H7 (cell line): ENCODE measurements around the gene ALX4. TPM values are rescaled to one million over a fixed set of nuclear protein-coding genes. Genes with fewer than 3 reads are reported as not detected.

ENCODE experiments used
- DNase-seq: peaks from one replicate; pipeline ENCODE4 v3.0.0; 2012
- H3K27me3 ChIP-seq: 2 replicates; pipeline ENCODE4 v1.6.0; 2011; ENCODE audit warnings: mild to moderate bottlenecking, low read length; ENCODE audit not compliant: control insufficient read depth, insufficient read depth
- H3K36me3 ChIP-seq: replicated peaks from 2 replicates; pipeline ENCODE4 v1.5.1; 2011; ENCODE audit warnings: low read length; ENCODE audit not compliant: control insufficient read depth, insufficient read depth
- H3K4me3 ChIP-seq: 2 replicates; pipeline ENCODE4 v1.5.1; 2011; ENCODE audit warnings: low read depth, mild to moderate bottlenecking, control low read depth, low read length, moderate library complexity; ENCODE audit not compliant: insufficient read depth
- total RNA-seq: library from RNA; depleted of rRNA; stranded (reverse); fragments of >200 nt; shearing (Covaris generic); gene quantifications from 2 replicates; pipeline ENCODE4 v1.2.3, GENCODE V29; 2014

The ALX4 gene
- total RNA-seq, 1 experiment from 2014 or later: not detected

- H3K36me3 ChIP-seq: no peaks in the 10 kb centered on the region
- no peak for DNase-seq
- peaks cover 100% of the 10 kb centered on the region for H3K27me3 ChIP-seq
- no peak overlapping the region for H3K4me3 ChIP-seq
These were observed 4.8 kb upstream of the ALX4 start for GRCh38 chr11:44314733-44315132.

- no peaks in the 10 kb centered on the region for H3K36me3 ChIP-seq
- no peak overlapping the region for H3K4me3 ChIP-seq
- peaks cover 100% of the 10 kb centered on the region for H3K27me3 ChIP-seq
- peak; percentile 48 for DNase-seq
These were observed 4.0 kb upstream of the ALX4 start for GRCh38 chr11:44313761-44314489.

- peaks cover 100% of the 10 kb centered on the region for H3K27me3 ChIP-seq
- DNase-seq: peak; percentile 31
- no peak overlapping the region for H3K4me3 ChIP-seq
These were observed 2.9 kb upstream of the ALX4 start for GRCh38 chr11:44312876-44313275.

DNA sequence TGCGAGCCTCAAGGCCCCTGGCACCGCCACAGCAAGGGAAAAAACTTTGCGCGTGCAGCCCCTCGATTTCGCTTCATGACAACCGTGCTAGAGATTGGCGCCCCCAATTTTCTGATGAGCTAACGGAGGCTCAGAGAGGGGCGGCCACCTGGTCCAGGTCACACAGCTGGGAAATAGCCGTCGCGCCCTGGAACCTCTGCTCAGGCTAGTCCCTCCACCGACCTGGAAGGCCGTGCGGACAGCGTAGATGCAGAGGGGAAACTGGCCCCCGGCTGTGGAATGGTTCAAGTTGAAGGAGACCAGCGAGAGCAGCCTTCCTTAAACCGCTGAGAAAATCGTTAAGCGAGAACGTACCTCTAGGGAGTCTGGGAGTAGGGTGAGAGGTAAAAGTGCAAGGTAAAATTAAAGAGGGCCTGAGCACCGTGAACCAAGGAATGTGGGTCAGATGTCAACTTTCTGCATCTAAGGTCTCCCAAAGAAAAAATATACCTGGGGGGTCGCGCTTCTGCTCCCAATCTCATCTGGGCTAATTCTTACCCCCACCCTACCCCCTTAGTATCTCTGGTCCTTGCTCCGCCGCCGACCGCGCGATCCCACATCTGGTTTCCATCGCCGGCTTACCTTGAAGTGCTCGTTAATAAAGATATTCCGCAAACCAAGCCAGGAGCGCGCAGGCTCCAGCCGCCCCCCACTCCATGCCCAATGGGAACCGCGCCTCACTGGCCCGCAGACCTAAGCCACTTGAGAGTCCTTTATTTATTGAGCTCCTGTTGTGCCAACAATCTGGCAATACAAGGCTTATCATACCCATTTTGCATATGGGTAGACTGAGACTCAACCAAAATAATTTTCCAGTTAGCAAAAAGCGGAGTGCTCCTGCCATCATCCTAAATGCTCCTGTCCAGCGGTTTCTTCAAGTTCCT is 1.7 kb upstream of the ALX4 start:
- Histone ChIP-seq H3K36me3 (no peaks in the 10 kb centered on the region), H3K27me3 (peaks cover 100% of the 10 kb centered on the region), H3K4me3 (no peak overlapping the region)
- DNase-seq: peak; percentile 59

More at GRCh38 chr11:44312876-44313275, 2.9 kb upstream of the ALX4 start:
- H3K36me3 ChIP-seq: no peaks in the 10 kb centered on the region

- no peak overlapping the region; the same call in 1 of the 2 replicates for H3K4me3 ChIP-seq
- peak; percentile 85 for DNase-seq
- peaks cover 100% of the 10 kb centered on the region for H3K27me3 ChIP-seq
- H3K36me3 ChIP-seq: no peaks in the 10 kb centered on the region
These were observed 729 bp upstream of the ALX4 start for GRCh38 chr11:44310463-44311272.

GRCh38 chr11:44310206-44310462 is 195 bp upstream of the ALX4 start:
- H3K4me3 ChIP-seq: peak overlapping the region; percentile 32
- no peaks in the 10 kb centered on the region for H3K36me3 ChIP-seq
- H3K27me3 ChIP-seq: peaks cover 100% of the 10 kb centered on the region
- no peak for DNase-seq

DNA sequence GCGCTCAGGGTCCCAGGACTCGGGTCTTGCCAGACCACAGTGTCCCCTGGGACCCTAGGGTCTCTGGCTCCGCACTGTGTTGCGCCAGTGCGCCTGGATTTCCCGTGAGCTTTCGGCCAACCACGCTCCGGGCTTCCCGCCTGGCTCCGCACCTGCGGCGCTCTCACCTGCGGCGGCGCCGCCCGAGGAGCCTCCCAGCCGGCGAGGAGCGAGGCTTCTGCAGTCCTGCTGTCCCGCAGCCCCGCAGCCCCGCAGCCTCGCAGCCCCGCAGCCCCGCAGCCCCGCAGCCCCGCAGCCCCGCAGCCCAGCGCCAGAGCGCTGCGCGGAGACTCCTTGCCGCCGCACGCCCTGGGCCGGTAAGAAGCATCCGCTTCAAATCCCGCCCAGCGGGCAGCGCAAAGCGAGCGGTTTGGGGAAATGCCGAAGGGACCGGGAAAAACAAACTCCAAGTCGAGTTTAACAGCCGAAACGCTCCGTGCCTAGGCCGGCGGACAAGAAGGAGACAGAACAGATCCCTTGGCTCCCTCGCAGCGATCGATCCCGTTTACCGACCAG is 939 bp downstream of the ALX4 start:
- DNase-seq: peak; percentile 79
- H3K27me3 ChIP-seq: peaks cover 100% of the 10 kb centered on the region
- H3K4me3 ChIP-seq: peak overlapping the region; percentile 25
- no peaks in the 10 kb centered on the region for H3K36me3 ChIP-seq

DNA sequence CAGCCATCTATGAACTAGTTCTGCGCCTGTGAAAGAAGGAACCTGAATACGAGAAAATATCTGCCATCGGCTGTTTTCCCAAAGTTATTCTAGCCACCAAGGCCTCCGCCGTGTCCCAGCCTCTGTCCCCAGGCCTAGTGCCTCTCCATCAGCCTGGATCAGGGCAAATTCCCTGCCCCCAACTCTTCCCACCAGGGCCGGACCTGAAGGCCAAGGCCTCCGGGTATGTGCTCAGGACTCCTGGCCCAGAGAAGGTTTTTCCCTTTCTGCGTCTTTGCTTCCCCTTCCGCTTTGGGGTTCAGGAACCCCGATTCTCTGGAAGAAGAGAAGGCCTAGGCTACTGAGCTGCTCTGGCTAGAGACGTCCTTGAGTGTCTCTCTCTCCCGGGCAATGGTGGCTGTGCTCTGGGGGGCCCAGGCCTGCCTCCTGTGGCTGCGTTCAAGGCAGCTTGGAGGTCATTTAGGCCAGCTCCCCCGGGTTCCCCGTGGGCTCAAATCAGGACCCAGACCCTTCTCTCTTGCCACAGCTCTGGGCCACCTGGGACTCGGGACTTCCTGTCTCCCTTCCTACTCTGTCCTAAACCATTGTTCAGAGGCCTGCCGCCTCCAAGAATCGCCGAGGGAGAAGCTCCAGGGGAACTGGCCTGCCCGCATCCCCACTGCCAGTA is 1.6 kb downstream of the ALX4 start:
- peak; percentile 59 for DNase-seq
- H3K27me3 ChIP-seq: peaks cover 100% of the 10 kb centered on the region
- no peaks in the 10 kb centered on the region for H3K36me3 ChIP-seq
- H3K4me3 ChIP-seq: no peak overlapping the region

GRCh38 chr11:44307340-44308099 is 2.4 kb downstream of the ALX4 start:
- no peaks in the 10 kb centered on the region for H3K36me3 ChIP-seq
- peaks cover 100% of the 10 kb centered on the region for H3K27me3 ChIP-seq
- DNase-seq: peak; percentile 50
- H3K4me3 ChIP-seq: no peak overlapping the region

GRCh38 chr11:44306918-44307244 is 3.1 kb downstream of the ALX4 start:
- DNase-seq: peak; percentile 60
- Histone ChIP-seq H3K27me3 (peaks cover 100% of the 10 kb centered on the region), H3K4me3 (no peak overlapping the region), H3K36me3 (no peaks in the 10 kb centered on the region)

- H3K4me3 ChIP-seq: no peak overlapping the region; the same call in 1 of the 2 replicates
- peak; percentile 84 for DNase-seq
These were observed 3.7 kb downstream of the ALX4 start for GRCh38 chr11:44306052-44306917.

DNA sequence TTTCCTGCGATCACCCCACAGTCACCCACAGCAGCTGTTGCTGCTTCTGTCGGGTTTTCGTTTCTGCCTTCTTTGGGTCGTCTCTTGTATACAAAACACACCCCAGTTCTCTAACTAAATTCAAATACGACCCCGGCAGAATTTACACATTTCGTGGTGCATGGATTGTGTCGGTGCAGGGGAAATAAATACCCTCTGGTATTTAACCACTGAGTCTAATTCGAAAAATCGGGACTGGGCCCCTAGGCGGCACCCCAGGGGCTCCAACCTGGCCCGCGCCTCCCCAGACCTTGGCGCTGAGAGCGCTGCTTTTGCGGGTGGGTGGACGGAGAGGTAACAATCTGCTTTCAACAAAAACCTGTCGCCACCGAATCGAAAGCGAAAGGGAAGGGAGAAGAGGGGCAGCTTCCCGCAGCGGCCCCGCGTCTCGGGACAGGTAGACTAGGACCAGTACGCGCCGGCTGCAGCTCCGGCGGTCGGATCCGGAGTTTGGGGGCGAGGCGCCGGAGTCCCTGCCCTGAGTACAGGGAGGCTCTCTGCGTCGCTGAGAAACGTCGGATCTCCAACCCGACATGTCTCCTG is 4.4 kb downstream of the ALX4 start:
- Histone ChIP-seq H3K36me3 (no peaks in the 10 kb centered on the region), H3K27me3 (peaks cover 96% of the 10 kb centered on the region), H3K4me3 (peak overlapping the region; percentile 12; the same call in 1 of the 2 replicates)
- peak; percentile 89 for DNase-seq

More at GRCh38 chr11:44306052-44306917, 3.7 kb downstream of the ALX4 start:
- Histone ChIP-seq H3K36me3 (no peaks in the 10 kb centered on the region), H3K27me3 (peaks cover 99% of the 10 kb centered on the region)
